Measurements from ENCODE around the gene EPHA5.
"Not testable (repeated sequence)": the region's sequence is repeated elsewhere in the genome, so short reads cannot be mapped to it uniquely, and the experiment has no call there.

EPHA5 gene

GRCh38 chr4:65340382-65341109 lies 329.7 kb downstream of the EPHA5 start:
- DNase-seq (ENCODE audit: low read depth): no peak
- no peak for TF ChIP-seq CTCF (conservative IDR thresholded peaks at IDR 0.05; ENCODE audit: low read depth, low read length)
- no peak overlapping the region for H3K4me3 ChIP-seq (ENCODE audit: low read depth, low read length)

GRCh38 chr4:65337371-65337770 lies 332.9 kb downstream of the EPHA5 start:
- TF ChIP-seq CTCF (conservative IDR thresholded peaks at IDR 0.05; ENCODE audit: low read depth, low read length): no peak
- no peak for DNase-seq (ENCODE audit: low read depth)
- H3K4me3 ChIP-seq (ENCODE audit: low read depth, low read length): no peak overlapping the region

GRCh38 chr4:65336465-65336864 lies 333.8 kb downstream of the EPHA5 start:
- TF ChIP-seq CTCF (conservative IDR thresholded peaks at IDR 0.05; ENCODE audit: low read depth, low read length): no peak
- H3K4me3 ChIP-seq (ENCODE audit: low read depth, low read length): no peak overlapping the region
- DNase-seq (ENCODE audit: low read depth): no peak

- no peak for TF ChIP-seq CTCF (conservative IDR thresholded peaks at IDR 0.05; ENCODE audit: low read depth, low read length)
- no peak for DNase-seq (ENCODE audit: low read depth)
- no peak overlapping the region for H3K4me3 ChIP-seq (ENCODE audit: low read depth, low read length)
Observed at GRCh38 chr4:65316534-65316933, 353.8 kb downstream of the EPHA5 start.

GRCh38 chr4:65311120-65311519 lies 359.2 kb downstream of the EPHA5 start:
- no peak for TF ChIP-seq CTCF (conservative IDR thresholded peaks at IDR 0.05; ENCODE audit: low read depth, low read length)
- DNase-seq (ENCODE audit: low read depth): no peak

GRCh38 chr4:65310586-65310985 lies 359.7 kb downstream of the EPHA5 start:
- H3K4me3 ChIP-seq (ENCODE audit: low read depth, low read length): no peak overlapping the region
- no peak for TF ChIP-seq CTCF (conservative IDR thresholded peaks at IDR 0.05; ENCODE audit: low read depth, low read length)
- no peak for DNase-seq (ENCODE audit: low read depth)

More at GRCh38 chr4:65311120-65311519, 359.2 kb downstream of the EPHA5 start:
- no peak overlapping the region for H3K4me3 ChIP-seq (ENCODE audit: low read depth, low read length)

- not testable (repeated sequence) for DNase-seq (ENCODE audit: low read depth); H3K4me3 ChIP-seq (ENCODE audit: low read depth, low read length)
Observed at GRCh38 chr4:65308626-65309025, 361.7 kb downstream of the EPHA5 start.
